GM19328 (cell line): ENCODE measurements around the gene PRKCD.

Experiments
- ATAC-seq: cut with Tn5 transposase; IDR thresholded peaks from one replicate; pipeline ENCODE4 v1.9.1; 2021; ENCODE audit warnings: mild to moderate bottlenecking, moderate library complexity; ENCODE audit not compliant: unreplicated experiment

Gene PRKCD

GRCh38 chr3:53230789-53231188 lies 69.8 kb downstream of the PRKCD start:
- no peak for ATAC-seq

- ATAC-seq: no peak
Measured at GRCh38 chr3:53231532-53232511, 70.8 kb downstream of the PRKCD start.

- no peak for ATAC-seq
Measured at GRCh38 chr3:53232641-53233377, 71.8 kb downstream of the PRKCD start.

- no peak for ATAC-seq
Measured at GRCh38 chr3:53234130-53234840, 73.3 kb downstream of the PRKCD start.

- no peak for ATAC-seq
Measured at GRCh38 chr3:53234841-53235232, 73.8 kb downstream of the PRKCD start.

GRCh38 chr3:53235545-53235944 lies 74.5 kb downstream of the PRKCD start:
- ATAC-seq: no peak

GRCh38 chr3:53236112-53236841 lies 75.3 kb downstream of the PRKCD start:
- ATAC-seq: no peak

- ATAC-seq: no peak
Measured at GRCh38 chr3:53238051-53238850, 77.2 kb downstream of the PRKCD start.

GRCh38 chr3:53238886-53239285 lies 77.9 kb downstream of the PRKCD start:
- ATAC-seq: no peak

GRCh38 chr3:53239800-53240199 lies 78.8 kb downstream of the PRKCD start:
- no peak for ATAC-seq

GRCh38 chr3:53240989-53241972 lies 80.3 kb downstream of the PRKCD start:
- no peak for ATAC-seq

- ATAC-seq: no peak
Measured at GRCh38 chr3:53242155-53242554, 81.1 kb downstream of the PRKCD start.
